OCI-M2 (cell line): ENCODE data around the gene TMEM168.

Experiments used
- DNase-seq: peaks from one replicate; lab custom pipeline; 2025; ENCODE audit not compliant: unreplicated experiment; lab: John Stamatoyannopoulos, UW

Gene TMEM168

DNA sequence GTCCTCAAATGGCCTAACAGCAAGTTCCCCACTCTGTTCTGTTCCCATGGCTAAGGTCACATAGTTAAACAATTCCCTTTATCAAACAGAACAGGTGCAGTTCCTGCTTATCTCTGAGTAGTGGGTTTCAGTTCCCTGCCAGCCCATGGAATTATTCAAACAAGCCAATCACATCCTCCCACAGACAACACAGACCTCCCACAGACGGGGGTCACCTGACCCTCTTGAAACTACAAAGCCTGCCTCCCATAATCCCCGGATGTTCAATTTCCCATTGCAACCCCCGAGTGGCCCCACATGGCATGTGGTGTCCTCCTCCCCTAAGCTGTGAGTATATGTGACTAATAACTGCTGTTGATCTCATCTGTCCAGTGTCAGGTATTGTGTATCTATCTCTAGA is 64.1 kb downstream of the TMEM168 start:
- DNase-seq = no peak

DNA sequence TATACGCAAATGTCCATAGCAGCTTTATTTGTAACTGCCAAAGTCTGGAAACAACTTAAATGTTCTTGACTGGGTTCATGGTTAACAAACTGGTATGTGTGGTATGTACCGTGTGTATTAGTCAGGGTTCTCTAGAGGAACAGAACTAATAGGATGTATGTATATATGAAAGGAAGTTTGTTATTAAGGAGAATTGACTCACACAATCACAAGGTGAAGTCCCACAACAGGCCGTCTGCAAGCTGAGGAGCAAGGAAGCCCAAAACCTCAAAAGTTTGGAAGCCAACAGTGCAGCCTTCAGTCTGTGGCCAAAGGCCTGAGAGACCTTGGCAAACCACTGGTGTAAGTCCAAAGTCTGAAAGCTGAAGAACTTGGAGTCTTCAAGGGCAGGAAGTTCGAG is 66.8 kb downstream of the TMEM168 start:
- no peak for DNase-seq

DNA sequence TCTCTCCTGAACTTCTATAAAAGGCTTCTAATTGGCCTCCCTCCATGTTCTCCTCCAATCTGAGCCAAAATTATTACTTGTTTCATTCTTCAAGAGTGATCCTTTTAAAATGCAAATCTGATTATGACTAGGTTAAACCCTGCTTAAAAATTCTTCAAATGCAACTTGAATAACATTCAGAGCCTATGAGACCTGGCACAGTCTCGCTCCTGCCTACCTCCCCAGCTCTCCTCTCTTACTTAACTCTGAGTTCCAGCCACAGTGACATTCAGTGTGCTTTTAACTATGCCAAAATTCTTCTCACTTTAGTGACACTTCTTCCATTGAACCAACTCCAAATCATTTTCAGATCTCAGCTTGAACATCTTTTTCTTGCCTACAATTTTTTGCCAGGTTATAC is 68.8 kb downstream of the TMEM168 start:
- no peak for DNase-seq

DNA sequence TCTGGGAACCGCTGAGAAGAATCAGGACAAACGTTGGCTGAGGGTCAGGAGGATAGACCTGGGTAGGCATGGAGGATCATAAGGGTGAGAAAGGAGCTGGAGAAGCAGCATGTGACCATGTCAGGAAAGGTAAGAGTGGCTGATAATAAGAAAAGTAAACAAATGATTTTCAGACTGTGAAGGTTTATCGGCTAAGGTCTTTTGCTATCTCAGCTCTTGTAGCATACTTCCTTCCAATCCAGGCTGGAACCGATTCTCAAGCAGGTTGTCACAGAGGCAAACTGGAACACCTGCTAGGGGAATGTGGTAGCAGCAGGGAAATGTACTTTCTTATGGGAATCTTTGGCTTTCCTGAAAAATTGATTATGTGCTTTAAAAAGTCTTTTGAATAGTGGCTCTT is 74.7 kb downstream of the TMEM168 start:
- no peak for DNase-seq

DNA sequence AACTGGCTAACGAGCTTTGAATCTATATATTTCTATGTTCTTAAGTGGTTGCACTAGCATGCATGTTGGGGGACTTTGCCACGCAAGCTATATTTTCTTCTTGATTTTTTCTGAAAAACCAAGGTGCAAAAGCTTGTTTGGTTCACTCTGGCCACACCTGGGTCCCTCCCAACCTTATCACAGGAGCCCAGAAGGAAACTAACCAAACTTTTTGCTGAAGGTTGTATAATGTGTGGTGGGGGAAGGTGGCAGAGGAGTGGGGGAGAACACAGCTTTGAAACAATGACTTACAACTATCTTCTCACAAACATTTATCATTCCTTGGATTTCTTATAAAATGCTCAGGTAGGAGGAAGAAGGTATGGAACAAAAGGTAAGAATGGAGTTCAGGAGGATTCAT is 75.3 kb downstream of the TMEM168 start:
- no peak for DNase-seq
